Kidney (tissue), 14 donors: Measurements from ENCODE around the gene BNC1. TPM values are rescaled to one million over a fixed set of nuclear protein-coding genes. Genes with fewer than 3 reads are reported as not detected.

Experiments used
- DNase-seq, 5 donors: peaks; one replicate each; pipeline ENCODE4 v3.0.0-alpha.2; 2013 to 2020
- FAIRE-seq: peaks from 2 replicates; lab custom pipeline; 2012; peaks lifted over from hg19 to GRCh38; lab: Jason Lieb, UNC
- H3K27ac ChIP-seq, 2 donors: one replicate each; pipeline ENCODE4 v1.7.0; 2013; ENCODE audit warnings: low read depth in 2 of 2, low read length in 2 of 2, inconsistent platforms in 1 of 2
- H3K27me3 ChIP-seq: one replicate; pipeline ENCODE4 v1.7.1; 2013; ENCODE audit warnings: low read length, inconsistent platforms; ENCODE audit not compliant: control insufficient read depth, insufficient read depth
- H3K36me3 ChIP-seq, 3 donors: one replicate each; pipeline versions ENCODE4 v1.7.0 to v1.7.1; 2013; ENCODE audit warnings: low read length in 3 of 3, control low read depth in 1 of 3, inconsistent platforms in 1 of 3; ENCODE audit not compliant: insufficient read depth in 3 of 3, control insufficient read depth in 2 of 3
- H3K4me1 ChIP-seq, 3 donors: one replicate each; pipeline versions ENCODE4 v1.7.0 to v1.7.1; 2013; ENCODE audit warnings: low read length in 3 of 3, inconsistent platforms in 1 of 3, low read depth in 1 of 3; ENCODE audit not compliant: control insufficient read depth in 2 of 3, insufficient read depth in 2 of 3
- H3K4me3 ChIP-seq, 3 donors: one replicate each; pipeline versions ENCODE4 v1.7.0 to v1.8.1; 2013; ENCODE audit warnings: low read length in 3 of 3, control low read depth in 1 of 3, inconsistent platforms in 1 of 3
- H3K9ac ChIP-seq, 3 donors: one replicate each; pipeline versions ENCODE4 v1.7.0 to v1.7.1; 2013; ENCODE audit warnings: low read length in 3 of 3, control low read depth in 1 of 3, inconsistent platforms in 1 of 3
- H3K9me3 ChIP-seq, 3 donors: one replicate each; pipeline versions ENCODE4 v1.7.0 to v1.7.1; 2013; ENCODE audit warnings: low read length in 3 of 3, control low read depth in 1 of 3, inconsistent platforms in 1 of 3; ENCODE audit not compliant: control insufficient read depth in 2 of 3, insufficient read depth in 1 of 3
- CTCF ChIP-seq: IDR thresholded peaks from 3 replicates; pipeline ENCODE4 v1.5.1; 2012; ENCODE audit warnings: mild to moderate bottlenecking, moderate library complexity, borderline replicate concordance; ENCODE audit not compliant: insufficient read depth; ENCODE audit errors: extremely low read depth
- intact Hi-C: fragments of 100-400 bp; cut with DNase I; formaldehyde crosslinking; loops from one replicate; pipeline ENCODE4 v1.11.1; 2022
- polyA plus RNA-seq: library from polyadenylated mRNA; stranded (reverse); fragments of 350-450 nt; fragmentation: Illumina TruSeq; extraction: RNeasy Lipid Tissue Mini Kit (QIAGEN cat#74804); gene quantifications from one replicate; pipeline ENCODE4 v1.2.3, GENCODE V29; 2014; ENCODE audit warnings: low read depth, low replicate concordance; ENCODE audit not compliant: insufficient read depth
- total RNA-seq: library from RNA; stranded (reverse); fragmentation: NEBNext Ultra II Directional; extraction: Animal tissue kit (Norgen Biotek cat#: 25700); gene quantifications from one replicate; pipeline ENCODE4 v1.2.1, GENCODE V29; 2021
- donor health status: control.
- donor health status: control.
- donor health status: control.
- donor health status: control.
- donor health status: control.
- donor health status: DM: yes; HTN: yes; CAD: no.
- donor health status: Normal renal cell carcinoma (clear cell type).

Gene BNC1
- total and polyA plus RNA-seq, 2 donors from 2014 or later = 0.38 TPM; not detected in 1

- no peak for FAIRE-seq
- intact Hi-C loops = no loop called here
- no peaks in the 10 kb centered on the region for H3K9me3 ChIP-seq
Observed at GRCh38 chr15:83312071-83312470, 27.6 kb upstream of the BNC1 start.

GRCh38 chr15:83310521-83311456 is 26.3 kb upstream of the BNC1 start:
- intact Hi-C loops = no loop called here
- Histone ChIP-seq H3K27ac (no peak overlapping the region), H3K9me3 (no peaks in the 10 kb centered on the region), H3K36me3 (no peaks in the 10 kb centered on the region), H3K27me3 (no peaks in the 10 kb centered on the region), H3K4me1 (no peaks in the 10 kb centered on the region), H3K9ac (no peak overlapping the region), H3K4me3 (no peak overlapping the region)
- no peak for FAIRE-seq
- no peak for DNase-seq
- TF ChIP-seq CTCF = no peak

More at GRCh38 chr15:83312071-83312470, 27.6 kb upstream of the BNC1 start:
- TF ChIP-seq CTCF = no peak
- no peak overlapping the region for H3K9ac ChIP-seq
- DNase-seq = no peak
- H3K36me3 ChIP-seq = no peaks in the 10 kb centered on the region
- no peaks in the 10 kb centered on the region for H3K27me3 ChIP-seq
- no peak overlapping the region for H3K27ac ChIP-seq
- H3K4me3 ChIP-seq = no peak overlapping the region
- no peaks in the 10 kb centered on the region for H3K4me1 ChIP-seq

GRCh38 chr15:83308671-83309070 is 24.2 kb upstream of the BNC1 start:
- Histone ChIP-seq H3K27me3 (no peaks in the 10 kb centered on the region), H3K36me3 (no peaks in the 10 kb centered on the region), H3K4me3 (no peak overlapping the region), H3K9me3 (no peaks in the 10 kb centered on the region), H3K27ac (no peak overlapping the region), H3K9ac (no peak overlapping the region), H3K4me1 (peaks cover 0 to 4% (median 0%) of the 10 kb centered on the region in 3 donors)
- DNase-seq (no peak), FAIRE-seq (no peak)
- intact Hi-C loops = no loop called here
- no peak for TF ChIP-seq CTCF
